H1 (cell line): ENCODE results near the gene RRBP1. TPM values are rescaled to one million over a fixed set of nuclear protein-coding genes. Genes with fewer than 3 reads are reported as not detected.

Source experiments
- CTCF ChIA-PET: fragments of 300-600 bp; sonication (Branson Sonifier 250); formaldehyde crosslinking; loops from one replicate; lab custom pipeline; 2021; ENCODE audit not compliant: partially characterized antibody; lab: Charles Lee
- POLR2A ChIA-PET: fragments of 300-600 bp; sonication (Branson Sonifier 250); formaldehyde crosslinking; loops from one replicate; lab custom pipeline; 2021; ENCODE audit warnings: inconsistent platforms; ENCODE audit not compliant: partially characterized antibody; lab: Charles Lee
- DNase-seq, 2 experiments: peaks; one replicate each; pipeline versions ENCODE4 v3.0.0 to v3.0.0-alpha.2; 2010 to 2022; ENCODE audit warnings: low spot score in 2 of 2, low read depth in 1 of 2, mixed read lengths in 1 of 2
- FAIRE-seq: peaks from 2 replicates; lab custom pipeline; 2011; peaks lifted over from hg19 to GRCh38; lab: Jason Lieb, UNC
- H2AFZ ChIP-seq: 2 replicates; pipeline ENCODE4 v1.8.1; 2012; ENCODE audit warnings: low read length, inconsistent platforms
- H2AK5ac ChIP-seq: 2 replicates; pipeline ENCODE4 v1.6.1; 2013; ENCODE audit warnings: low read depth, low read length
- H2BK120ac ChIP-seq: replicated peaks from 2 replicates; pipeline ENCODE3; 2013; ENCODE audit warnings: low read depth, low read length, inconsistent platforms
- H2BK12ac ChIP-seq: 2 replicates; pipeline ENCODE4 v1.6.1; 2013; ENCODE audit warnings: low read depth, low read length
- H2BK15ac ChIP-seq: 2 replicates; pipeline ENCODE4 v1.6.1; 2013; ENCODE audit warnings: low read length
- H2BK20ac ChIP-seq: 2 replicates; pipeline ENCODE4 v1.6.1; 2013; ENCODE audit warnings: low read length
- H2BK5ac ChIP-seq: 2 replicates; pipeline ENCODE4 v1.6.1; 2013; ENCODE audit warnings: low read depth, low read length
- H3K14ac ChIP-seq: 2 replicates; pipeline ENCODE4 v1.6.1; 2013; ENCODE audit warnings: inconsistent platforms; ENCODE audit not compliant: insufficient read length
- H3K18ac ChIP-seq: 2 replicates; pipeline ENCODE4 v1.6.1; 2013; ENCODE audit warnings: low read length; ENCODE audit errors: extremely low read depth
- H3K23ac ChIP-seq: 2 replicates; pipeline ENCODE4 v1.6.1; 2013; ENCODE audit warnings: inconsistent platforms; ENCODE audit not compliant: insufficient read length
- H3K23me2 ChIP-seq: 2 replicates; pipeline ENCODE4 v1.6.1; 2013; ENCODE audit warnings: low read depth, low read length
- H3K27ac ChIP-seq: 2 replicates; pipeline ENCODE4 v1.6.1; 2011; ENCODE audit warnings: low read depth, low read length, inconsistent platforms
- H3K27me3 ChIP-seq, 4 experiments: replicated peaks in 1 of 4; 1 replicate in 1 of 4; 2 replicates in 3 of 4; pipeline versions ENCODE4 v1.6.1 to v1.8.1; 2011 to 2013; ENCODE audit warnings: low read length in 3 of 4, mild to moderate bottlenecking in 3 of 4, inconsistent platforms in 2 of 4, mixed read lengths in 2 of 4, moderate library complexity in 1 of 4; ENCODE audit not compliant: control insufficient read depth in 3 of 4, insufficient read depth in 3 of 4; ENCODE audit errors: extremely low read depth in 1 of 4
- H3K36me3 ChIP-seq, 4 experiments: 2 replicates each; pipeline versions ENCODE4 v1.6.1 to v1.8.1; 2011 to 2013; ENCODE audit warnings: mild to moderate bottlenecking in 4 of 4, low read length in 3 of 4, moderate library complexity in 2 of 4, control low read depth in 1 of 4, inconsistent platforms in 1 of 4; ENCODE audit not compliant: insufficient read depth in 4 of 4, control insufficient read depth in 2 of 4
- H3K4ac ChIP-seq: replicated peaks from 2 replicates; pipeline ENCODE3; 2013; ENCODE audit warnings: low read length, low read depth, mixed read lengths, inconsistent platforms; ENCODE audit not compliant: insufficient read length
- H3K4me1 ChIP-seq, 4 experiments: replicated peaks in 1 of 4; 1 replicate in 1 of 4; 2 replicates in 3 of 4; pipeline versions ENCODE4 v1.6.1 to v1.8.1; 2011 to 2013; ENCODE audit warnings: low read length in 3 of 4, inconsistent platforms in 2 of 4, mixed read lengths in 1 of 4; ENCODE audit not compliant: insufficient read depth in 4 of 4, control insufficient read depth in 3 of 4
- H3K4me2 ChIP-seq, 2 experiments: 2 replicates each; pipeline versions ENCODE4 v1.6.1 to v1.8.1; 2011 to 2013; ENCODE audit warnings: low read depth in 2 of 2, low read length in 2 of 2, control low read depth in 1 of 2, inconsistent platforms in 1 of 2, mild to moderate bottlenecking in 1 of 2; ENCODE audit not compliant: insufficient read depth in 1 of 2
- H3K4me3 ChIP-seq, 4 experiments: fragments of 200-600, 300-600 bp in 1 of 4; sonication (generic), shearing (Covaris generic), sonication (Bioruptor Twin) in 1 of 4; 2 replicates each; pipeline versions ENCODE4 v1.5.1 to v1.8.1; 2011 to 2016; ENCODE audit warnings: low read length in 4 of 4, low read depth in 3 of 4, control low read depth in 2 of 4, inconsistent platforms in 2 of 4, mild to moderate bottlenecking in 2 of 4, mixed read lengths in 1 of 4, moderate library complexity in 1 of 4; ENCODE audit not compliant: insufficient read depth in 2 of 4; ENCODE audit errors: extremely low read depth in 1 of 4
- H3K56ac ChIP-seq: replicated peaks from 2 replicates; pipeline ENCODE3; 2013; ENCODE audit warnings: low read depth, mild to moderate bottlenecking, mixed read lengths, low read length, inconsistent platforms; ENCODE audit not compliant: insufficient read length
- H3K79me1 ChIP-seq: 2 replicates; pipeline ENCODE4 v1.6.1; 2013; ENCODE audit warnings: low read depth, low read length, control low read depth
- H3K79me2 ChIP-seq, 2 experiments: 2 replicates each; pipeline versions ENCODE4 v1.6.1 to v1.8.1; 2012 to 2013; ENCODE audit warnings: low read length in 2 of 2, mild to moderate bottlenecking in 2 of 2, inconsistent platforms in 1 of 2; ENCODE audit not compliant: insufficient read depth in 2 of 2, control insufficient read depth in 1 of 2
- H3K9ac ChIP-seq, 4 experiments: replicated peaks in 1 of 4; 1 replicate in 1 of 4; 2 replicates in 3 of 4; pipeline versions ENCODE4 v1.6.1 to v1.8.1; 2011 to 2013; ENCODE audit warnings: low read depth in 3 of 4, low read length in 3 of 4, control low read depth in 2 of 4, mild to moderate bottlenecking in 2 of 4, moderate library complexity in 2 of 4, inconsistent platforms in 1 of 4; ENCODE audit errors: extremely low read depth in 1 of 4
- H3K9me3 ChIP-seq, 2 experiments: 2 replicates each; pipeline versions ENCODE4 v1.6.1 to v1.8.1; 2012 to 2013; ENCODE audit warnings: mild to moderate bottlenecking in 2 of 2, moderate library complexity in 2 of 2, control low read depth in 1 of 2, inconsistent platforms in 1 of 2, low read depth in 1 of 2, low read length in 1 of 2, mixed read lengths in 1 of 2; ENCODE audit not compliant: insufficient read depth in 2 of 2
- H4K20me1 ChIP-seq, 2 experiments: replicated peaks in 1 of 2; 2 replicates each; pipeline versions ENCODE3 to v1.8.1; 2011 to 2013; ENCODE audit warnings: inconsistent platforms in 2 of 2, low read length in 2 of 2, mild to moderate bottlenecking in 1 of 2; ENCODE audit not compliant: insufficient read depth in 2 of 2, control insufficient read depth in 1 of 2
- H4K5ac ChIP-seq: 2 replicates; pipeline ENCODE4 v1.6.1; 2013; ENCODE audit warnings: low read length, low read depth, mixed read lengths, inconsistent platforms; ENCODE audit not compliant: insufficient read length
- H4K8ac ChIP-seq: 2 replicates; pipeline ENCODE4 v1.8.0; 2013; ENCODE audit warnings: mild to moderate bottlenecking, moderate library complexity, low read length, inconsistent platforms; ENCODE audit not compliant: insufficient read depth; ENCODE audit errors: extremely low read depth
- H4K91ac ChIP-seq: replicated peaks from 2 replicates; pipeline ENCODE3; 2013; ENCODE audit warnings: low read length, mixed read lengths, inconsistent platforms; ENCODE audit not compliant: insufficient read length
- GTF2F1 ChIP-seq: IDR thresholded peaks from 2 replicates; pipeline ENCODE4 v1.6.1; 2012; ENCODE audit warnings: low read depth, low read length, improper control_type of control experiment, borderline replicate concordance
- JUND ChIP-seq: IDR thresholded peaks from 2 replicates; pipeline ENCODE4 v1.6.1; 2011; ENCODE audit warnings: mild to moderate bottlenecking, improper control_type of control experiment, low read length
- POLR2A ChIP-seq, 2 experiments: IDR thresholded peaks; 1 replicate in 1 of 2; 2 replicates in 1 of 2; pipeline ENCODE4 v1.6.1; 2011; ENCODE audit warnings: low read depth in 2 of 2, low read length in 2 of 2, mild to moderate bottlenecking in 2 of 2; ENCODE audit errors: control extremely low read depth in 1 of 2
- POLR2AphosphoS5 ChIP-seq: IDR thresholded peaks from 2 replicates; pipeline ENCODE4 v1.6.1; 2011; ENCODE audit warnings: low read depth, low read length
- SAP30 ChIP-seq: fragments of 300-600 bp; sonication (generic); IDR thresholded peaks from 2 replicates; pipeline ENCODE4 v1.7.1; 2012; ENCODE audit warnings: low read length, moderate library complexity, mild to moderate bottlenecking, inconsistent platforms; ENCODE audit not compliant: insufficient read depth, insufficient replicate concordance
- SIN3A ChIP-seq, 2 experiments: IDR thresholded peaks in 1 of 2; conservative IDR thresholded peaks in 1 of 2; 2 replicates each; pipeline ENCODE4 v1.6.1; 2011 to 2012; ENCODE audit warnings: low read length in 2 of 2, improper control_type of control experiment in 1 of 2, low read depth in 1 of 2, mild to moderate bottlenecking in 1 of 2
- SRF ChIP-seq: IDR thresholded peaks from 2 replicates; pipeline ENCODE4 v1.6.1; 2011; ENCODE audit warnings: mild to moderate bottlenecking, low read depth, low read length, moderate library complexity
- TAF1 ChIP-seq: IDR thresholded peaks from 2 replicates; pipeline ENCODE4 v1.6.1; 2011; ENCODE audit warnings: mild to moderate bottlenecking, low read depth, low read length
- TAF7 ChIP-seq: optimal IDR thresholded peaks from 2 replicates; pipeline ENCODE3; 2011; ENCODE audit warnings: low read depth, mild to moderate bottlenecking, inconsistent platforms, low read length, moderate library complexity, borderline replicate concordance
- WGBS, 2 experiments: shearing (Covaris generic) in 1 of 2; methylation state at CpG; one replicate each; pipeline versions ENCODE4 v1.1.6 to v1.1.7; 2013 to 2015; ENCODE audit warnings: low lambda C conversion rate in 2 of 2, mixed read lengths in 2 of 2, inconsistent platforms in 1 of 2, low coverage in 1 of 2, missing lambda C conversion rate in 1 of 2; ENCODE audit not compliant: insufficient replicate concordance in 2 of 2, insufficient coverage in 1 of 2, insufficient read length in 1 of 2; ENCODE audit errors: extremely low coverage in 1 of 2, missing lambda C conversion rate in 1 of 2; 5-methylcytosine and 5-hydroxymethylcytosine counted together
- polyA plus RNA-seq, 7 experiments: library from polyadenylated mRNA; depleted of rRNA in 3 of 7; stranded (reverse) in 5 of 7; unstranded in 2 of 7; fragments of >200 nt in 5 of 7; fragments of 200-250 nt in 2 of 7; gene quantifications; 1 replicate in 5 of 7; 2 replicates in 1 of 7; 4 replicates in 1 of 7; pipeline versions ENCODE4 v1.2.1 to v1.2.3, GENCODE V29; 2011 to 2013; ENCODE audit warnings: missing spikeins in 2 of 7, mixed read lengths in 2 of 7
- total RNA-seq: library from RNA; stranded (reverse); fragmentation: NEBNext Ultra II Directional; extraction: Animal tissue kit (Norgen Biotek cat#: 25700); gene quantifications from 2 replicates; pipeline ENCODE4 v1.2.1, GENCODE V29; 2021
- TF ChIP-seq, protein P1 (sequence below): IDR thresholded peaks from 2 replicates; pipeline ENCODE4 v1.6.1; 2012; ENCODE audit warnings: low read length, inconsistent platforms

Gene RRBP1
- total and polyA plus RNA-seq, 2 of the 8 experiments (the other 6 are each of a cell fraction or from before 2014, with no cell fraction given) = 15.9 to 157 TPM

DNA sequence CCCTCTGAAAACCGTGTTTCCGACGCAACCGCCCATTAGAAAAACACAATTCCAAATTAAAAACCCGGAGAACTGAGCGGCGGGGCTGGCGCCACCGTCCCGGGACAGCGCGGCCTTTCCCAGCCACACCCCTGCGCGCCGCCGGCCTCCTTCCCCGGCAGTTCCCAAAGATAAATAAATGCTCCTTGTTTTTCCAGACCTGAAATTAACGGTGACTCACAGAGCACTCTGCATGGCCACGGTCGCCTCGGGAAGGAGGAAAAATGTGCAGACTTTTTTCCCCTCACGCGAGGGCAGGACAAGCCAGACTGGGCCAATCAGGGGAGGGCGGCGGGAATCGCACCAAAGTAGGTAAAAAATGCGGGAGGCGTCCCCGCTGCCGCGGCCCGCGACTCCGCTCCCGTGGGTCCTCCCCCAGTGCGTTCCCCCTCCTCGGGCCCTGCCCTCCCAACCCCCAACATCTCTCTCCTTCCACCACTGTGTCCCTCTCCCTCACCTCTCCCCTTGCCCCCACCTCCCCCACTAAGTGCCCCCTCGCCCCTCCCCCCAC is 113.0 kb downstream of the RRBP1 start:
- Histone ChIP-seq H4K5ac (peak overlapping the region; percentile 46), H3K27ac (peak overlapping the region; percentile 89), H3K36me3 (no peaks in the 10 kb centered on the region), H2BK5ac (peak overlapping the region; percentile 94), H2AK5ac (no peak overlapping the region), H4K91ac (peak overlapping the region; percentile 83), H3K23ac (no peak overlapping the region), H3K79me1 (no peaks in the 10 kb centered on the region; the same call in 1 of the 2 replicates), H3K56ac (peak overlapping the region; percentile 89), H2BK120ac (no peak overlapping the region), H2BK12ac (peak overlapping the region; percentile 82; the same call in 1 of the 2 replicates), H2AFZ (no peak overlapping the region), H4K8ac (peak overlapping the region; percentile 94; the same call in 1 of the 2 replicates), H3K23me2 (peaks cover 7% of the 10 kb centered on the region), H3K27me3 (no peaks in the 10 kb centered on the region), H2BK20ac (no peak overlapping the region), H3K4ac (no peak overlapping the region), H3K18ac (peak overlapping the region; percentile 95), H3K9me3 (no peaks in the 10 kb centered on the region), H4K20me1 (peaks cover 0 to 9% of the 10 kb centered on the region in 2 experiments), H3K9ac (peak overlapping the region; percentile 21 to 80 (median 64)), H3K79me2 (peaks cover 10 to 40% of the 10 kb centered on the region in 2 experiments; a peak in 3 of 4 replicates), H3K14ac (no peak overlapping the region), H3K4me2 (peak overlapping the region; percentile 80 to 91), H3K4me1 (peaks cover 3 to 24% (median 14%) of the 10 kb centered on the region in 4 experiments; a peak in 6 of 7 replicates), H3K4me3 (peak overlapping the region; percentile 67 to 93 (median 85)), H2BK15ac (no peak overlapping the region; the same call in 1 of the 2 replicates)
- CTCF ChIA-PET = interaction anchor here (1.0 to 3.1 kb wide), 3 partner anchors 12 to 44 kb away, joined by 3 to 15 read pairs (median 6); no protein-coding TSS in a partner anchor
- POLR2A ChIA-PET = interaction anchor here (0.8 to 1.9 kb wide), 11 partner anchors 8 to 400 kb away, joined by 4 to 26 read pairs (median 7); partner anchors contain the start of genes BFSP1, MGME1 and SNX5
- DNase-seq (peak; percentile 41 to 64), FAIRE-seq (no peak)
- 3% methylated on average over 24 of the region's 38 CpGs; no CpG with 5 or more reads in 1 of the 2 experiments for WGBS, 2 experiments
- peak; percentile 63; the same call in 1 of the 2 replicates for TF ChIP-seq TAF1
- TF ChIP-seq SAP30 = no peak
- TF ChIP-seq SRF = peak; percentile 85
- 0 out of 2 replicates have a peak, but pooled peaks have one; percentile 17 for TF ChIP-seq JUND
- TF ChIP-seq, protein P1, sequence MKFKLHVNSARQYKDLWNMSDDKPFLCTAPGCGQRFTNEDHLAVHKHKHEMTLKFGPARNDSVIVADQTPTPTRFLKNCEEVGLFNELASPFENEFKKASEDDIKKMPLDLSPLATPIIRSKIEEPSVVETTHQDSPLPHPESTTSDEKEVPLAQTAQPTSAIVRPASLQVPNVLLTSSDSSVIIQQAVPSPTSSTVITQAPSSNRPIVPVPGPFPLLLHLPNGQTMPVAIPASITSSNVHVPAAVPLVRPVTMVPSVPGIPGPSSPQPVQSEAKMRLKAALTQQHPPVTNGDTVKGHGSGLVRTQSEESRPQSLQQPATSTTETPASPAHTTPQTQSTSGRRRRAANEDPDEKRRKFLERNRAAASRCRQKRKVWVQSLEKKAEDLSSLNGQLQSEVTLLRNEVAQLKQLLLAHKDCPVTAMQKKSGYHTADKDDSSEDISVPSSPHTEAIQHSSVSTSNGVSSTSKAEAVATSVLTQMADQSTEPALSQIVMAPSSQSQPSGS = no peak
- TF ChIP-seq POLR2AphosphoS5 = peak; percentile 76
- TF ChIP-seq SIN3A (conservative IDR thresholded peaks at IDR 0.05 in 1 of 2, IDR thresholded peaks at IDR 0.05 in 1 of 2; ENCODE audit: low read depth in 1 of 2, low read length in 2 of 2) = 0 out of 4 replicates have a peak, but pooled peaks of 1 of the 2 experiments have one; percentile 62
- TF ChIP-seq GTF2F1 = no peak
- TF ChIP-seq TAF7 = peak; percentile 73
- TF ChIP-seq POLR2A (IDR thresholded peaks at IDR 0.05; ENCODE audit: control extremely low read depth in 1 of 2, low read depth in 2 of 2, low read length in 2 of 2) = peak in 1 of 2 experiments; percentile 72; a peak in 2 of 3 replicates
